ENCODE data around the gene PSMD9.

Gene PSMD9

GRCh38 chr12:121888478-121889273 is at the start of gene PSMD9:
PSMD9 (plus strand) TSS chr12:121888790; CDS start chr12:121888857, 67 bp downstream.
- peak; percentile 95 for ATAC-seq
- no peak; the same call in 1 of the 2 replicates for TF ChIP-seq ISL1 (CRISPR knock-in tag; IDR thresholded peaks at IDR 0.05)
- peak; percentile 83 for TF ChIP-seq TSHZ2 (CRISPR knock-in tag; IDR thresholded peaks at IDR 0.05)
- TF ChIP-seq OSR1 (CRISPR knock-in tag; IDR thresholded peaks at IDR 0.05), result no peak
- peak; percentile 68; the same call in 1 of the 2 replicates for TF ChIP-seq CSDC2 (CRISPR knock-in tag; IDR thresholded peaks at IDR 0.05)
- peak; percentile 72; the same call in 1 of the 2 replicates for TF ChIP-seq ZFP3 (CRISPR knock-in tag; IDR thresholded peaks at IDR 0.05)

GRCh38 chr12:121839106-121839992 is 49.2 kb upstream of the PSMD9 start:
- ATAC-seq, result peak; percentile 97
- no peak for TF ChIP-seq BACH2 (CRISPR knock-in tag; IDR thresholded peaks at IDR 0.05; ENCODE audit: borderline replicate concordance)
- TF ChIP-seq TOX (CRISPR knock-in tag; IDR thresholded peaks at IDR 0.05; ENCODE audit: borderline replicate concordance), result no peak
- no peak for TF ChIP-seq ZNF8 (CRISPR knock-in tag; IDR thresholded peaks at IDR 0.05)
- TF ChIP-seq ZFP3 (CRISPR knock-in tag; IDR thresholded peaks at IDR 0.05), result 0 out of 2 replicates have a peak, but pooled peaks have one; percentile 17
- no peak for TF ChIP-seq CSRNP3 (CRISPR knock-in tag; IDR thresholded peaks at IDR 0.05)
- no peak for TF ChIP-seq ZNF565 (CRISPR knock-in tag; conservative IDR thresholded peaks at IDR 0.05; ENCODE audit: low read depth)

GRCh38 chr12:121839993-121840761 is 48.4 kb upstream of the PSMD9 start:
- TF ChIP-seq ZNF70 (CRISPR knock-in tag; IDR thresholded peaks at IDR 0.05), result no peak
- no peak for TF ChIP-seq TCF4 (CRISPR knock-in tag; IDR thresholded peaks at IDR 0.05; ENCODE audit: borderline replicate concordance)
- TF ChIP-seq PPARA (CRISPR knock-in tag; IDR thresholded peaks at IDR 0.05; ENCODE audit: borderline replicate concordance), result no peak
- TF ChIP-seq ZC3H10 (CRISPR knock-in tag; IDR thresholded peaks at IDR 0.05), result no peak
- TF ChIP-seq CSRNP3 (CRISPR knock-in tag; IDR thresholded peaks at IDR 0.05), result no peak
- no peak for TF ChIP-seq CREB5 (CRISPR knock-in tag; IDR thresholded peaks at IDR 0.05; ENCODE audit: low read depth)
- no peak for TF ChIP-seq RARB (CRISPR knock-in tag; IDR thresholded peaks at IDR 0.05)
- TF ChIP-seq POU6F1 (CRISPR knock-in tag; IDR thresholded peaks at IDR 0.05; ENCODE audit: borderline replicate concordance, low read depth), result no peak
- TF ChIP-seq ESRRG (CRISPR knock-in tag; IDR thresholded peaks at IDR 0.05), result no peak

More at GRCh38 chr12:121839993-121840761, 48.4 kb upstream of the PSMD9 start:
- peak; percentile 12 for ATAC-seq
